ENCODE measurements around the gene KRT73. TPM values are rescaled to one million over a fixed set of nuclear protein-coding genes. Genes with fewer than 3 reads are reported as not detected.

The KRT73 gene
- total and polyA plus RNA-seq, 4 donors = not detected

- no peaks in the 10 kb centered on the region for H3K9me3 ChIP-seq (ENCODE audit: control insufficient read depth in 4 of 4, low read length in 3 of 4)
- H3K27ac ChIP-seq (ENCODE audit: low read depth in 1 of 2, low read length in 2 of 2) = no peak overlapping the region
- DNase-seq (ENCODE audit: low spot score) = no peak
- no peaks in the 10 kb centered on the region for H3K4me1 ChIP-seq (ENCODE audit: control insufficient read depth in 4 of 4, insufficient read depth in 4 of 4, low read length in 3 of 4)
- H3K27me3 ChIP-seq (ENCODE audit: control insufficient read depth in 4 of 4, insufficient read depth in 4 of 4, low read length in 3 of 4) = no peaks in the 10 kb centered on the region
- no peak overlapping the region for H3K9ac ChIP-seq (ENCODE audit: low read depth in 1 of 2, low read length in 2 of 2)
- 65% methylated on average over 4 of the region's 4 CpGs for WGBS
- TF ChIP-seq REST (IDR thresholded peaks at IDR 0.05) (no peak), RAD21 (IDR thresholded peaks at IDR 0.05) (no peak), FOXA1 (IDR thresholded peaks at IDR 0.05) (no peak), RXRA (IDR thresholded peaks at IDR 0.05) (no peak), JUND (IDR thresholded peaks at IDR 0.05) (no peak), HNF4A (conservative IDR thresholded peaks at IDR 0.05) (no peak)
- TF ChIP-seq, protein P1, sequence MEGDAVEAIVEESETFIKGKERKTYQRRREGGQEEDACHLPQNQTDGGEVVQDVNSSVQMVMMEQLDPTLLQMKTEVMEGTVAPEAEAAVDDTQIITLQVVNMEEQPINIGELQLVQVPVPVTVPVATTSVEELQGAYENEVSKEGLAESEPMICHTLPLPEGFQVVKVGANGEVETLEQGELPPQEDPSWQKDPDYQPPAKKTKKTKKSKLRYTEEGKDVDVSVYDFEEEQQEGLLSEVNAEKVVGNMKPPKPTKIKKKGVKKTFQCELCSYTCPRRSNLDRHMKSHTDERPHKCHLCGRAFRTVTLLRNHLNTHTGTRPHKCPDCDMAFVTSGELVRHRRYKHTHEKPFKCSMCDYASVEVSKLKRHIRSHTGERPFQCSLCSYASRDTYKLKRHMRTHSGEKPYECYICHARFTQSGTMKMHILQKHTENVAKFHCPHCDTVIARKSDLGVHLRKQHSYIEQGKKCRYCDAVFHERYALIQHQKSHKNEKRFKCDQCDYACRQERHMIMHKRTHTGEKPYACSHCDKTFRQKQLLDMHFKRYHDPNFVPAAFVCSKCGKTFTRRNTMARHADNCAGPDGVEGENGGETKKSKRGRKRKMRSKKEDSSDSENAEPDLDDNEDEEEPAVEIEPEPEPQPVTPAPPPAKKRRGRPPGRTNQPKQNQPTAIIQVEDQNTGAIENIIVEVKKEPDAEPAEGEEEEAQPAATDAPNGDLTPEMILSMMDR (IDR thresholded peaks at IDR 0.05; ENCODE audit: low read depth, low read length, missing input control) = no peak
- H3K4me3 ChIP-seq (ENCODE audit: low read depth in 1 of 3, low read length in 3 of 3) = no peak overlapping the region
- H3K36me3 ChIP-seq (ENCODE audit: control insufficient read depth in 4 of 4, insufficient read depth in 3 of 4, low read depth in 1 of 4, low read length in 3 of 4) = no peaks in the 10 kb centered on the region
Measured at GRCh38 chr12:52659951-52660350, 41.6 kb upstream of the KRT73 start.

DNA sequence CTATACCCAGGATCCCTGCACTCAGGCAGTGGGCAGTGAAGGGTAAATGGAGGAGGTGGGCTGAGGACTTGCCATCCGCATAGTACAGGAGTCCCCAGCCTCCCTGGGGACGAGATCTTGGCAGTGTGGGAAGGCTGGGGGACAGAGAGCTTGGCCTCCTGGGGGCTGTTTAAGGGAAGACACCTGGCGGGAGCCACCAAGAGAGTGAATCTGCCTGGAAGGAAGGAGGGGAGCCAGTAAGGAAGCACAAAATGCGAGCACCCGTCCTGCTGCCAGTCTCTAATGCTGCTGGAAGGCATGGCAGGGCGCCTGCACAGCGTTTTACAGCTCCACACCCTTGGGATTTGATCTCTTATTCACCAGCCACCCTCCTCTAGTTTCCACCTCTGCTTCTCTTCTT is 41.0 kb upstream of the KRT73 start:
- 67% methylated on average over 7 of the region's 7 CpGs for WGBS
- DNase-seq (ENCODE audit: low spot score) = no peak
- no peaks in the 10 kb centered on the region for H3K36me3 ChIP-seq (ENCODE audit: control insufficient read depth in 4 of 4, insufficient read depth in 3 of 4, low read depth in 1 of 4, low read length in 3 of 4)
- no peak overlapping the region for H3K4me3 ChIP-seq (ENCODE audit: low read depth in 1 of 3, low read length in 3 of 3)
- peaks cover 0 to 2% (median 0%) of the 10 kb centered on the region in 4 donors for H3K27me3 ChIP-seq (ENCODE audit: control insufficient read depth in 4 of 4, insufficient read depth in 4 of 4, low read length in 3 of 4)
- no peak overlapping the region for H3K27ac ChIP-seq (ENCODE audit: low read depth in 1 of 2, low read length in 2 of 2)
- TF ChIP-seq, protein P2, sequence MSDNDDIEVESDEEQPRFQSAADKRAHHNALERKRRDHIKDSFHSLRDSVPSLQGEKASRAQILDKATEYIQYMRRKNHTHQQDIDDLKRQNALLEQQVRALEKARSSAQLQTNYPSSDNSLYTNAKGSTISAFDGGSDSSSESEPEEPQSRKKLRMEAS (IDR thresholded peaks at IDR 0.05) = no peak
- TF ChIP-seq, protein P1 (IDR thresholded peaks at IDR 0.05; ENCODE audit: low read depth, low read length, missing input control) = no peak
- TF ChIP-seq HNF4A (conservative IDR thresholded peaks at IDR 0.05) = no peak
- no peak for TF ChIP-seq EGR1 (IDR thresholded peaks at IDR 0.05; ENCODE audit: low read depth in 2 of 2)
- no peak for TF ChIP-seq TAF1 (conservative IDR thresholded peaks at IDR 0.05)
- TF ChIP-seq SP1 (IDR thresholded peaks at IDR 0.05) = no peak
- no peak overlapping the region for H3K9ac ChIP-seq (ENCODE audit: low read depth in 1 of 2, low read length in 2 of 2)
- H3K4me1 ChIP-seq (ENCODE audit: control insufficient read depth in 4 of 4, insufficient read depth in 4 of 4, low read length in 3 of 4) = no peaks in the 10 kb centered on the region
- H3K9me3 ChIP-seq (ENCODE audit: control insufficient read depth in 4 of 4, low read length in 3 of 4) = no peaks in the 10 kb centered on the region
